ENCODE results near the gene ANK3. TPM values are rescaled to one million over a fixed set of nuclear protein-coding genes. Genes with fewer than 3 reads are reported as not detected.

Gene ANK3
- total and polyA plus RNA-seq, 2 donors (not counting 3 experiments of a cell fraction or from before 2014, with no cell fraction given): 0.88 to 8.5 TPM

- ChIA-PET POLR2A (no interaction called here), CTCF (interaction anchor here (0.8 to 6.8 kb wide), 8 partner anchors 18 to 349 kb away, joined by 3 to 53 read pairs (median 6); no protein-coding TSS in a partner anchor)
- DNase-seq (ENCODE audit: low read depth, low spot score): no peak
- Histone ChIP-seq H3K4me2 (ENCODE audit: insufficient read depth, low read length) (no peak overlapping the region), H4K20me1 (replicated peaks; ENCODE audit: control insufficient read depth, extremely low read depth, insufficient read depth, low read length) (no peaks in the 10 kb centered on the region), H3K27me3 (ENCODE audit: control insufficient read depth in 2 of 2, insufficient read depth in 2 of 2, low read length in 2 of 2) (no peaks in the 10 kb centered on the region), H3K9me3 (replicated peaks; ENCODE audit: control insufficient read depth, insufficient read depth, low read length) (no peaks in the 10 kb centered on the region), H3K27ac (ENCODE audit: insufficient read depth, low read depth, low read length) (no peak overlapping the region), H3K4me1 (ENCODE audit: control insufficient read depth, extremely low read depth, insufficient read depth, low read length) (no peaks in the 10 kb centered on the region), H3K36me3 (ENCODE audit: control insufficient read depth in 2 of 2, extremely low read depth in 1 of 2, insufficient read depth in 2 of 2, low read length in 2 of 2) (no peaks in the 10 kb centered on the region), H3K4me3 (replicated peaks in 1 of 3; ENCODE audit: insufficient read depth in 1 of 3, low read depth in 1 of 3, low read length in 3 of 3) (no peak overlapping the region), H3K79me2 (ENCODE audit: control insufficient read depth, insufficient read depth, low read length) (no peaks in the 10 kb centered on the region), H3K9ac (replicated peaks; ENCODE audit: extremely low read depth, insufficient read depth, low read length) (no peak overlapping the region), H2AFZ (ENCODE audit: low read depth, low read length) (no peak overlapping the region), H3K9me1 (replicated peaks; ENCODE audit: control insufficient read depth, extremely low read depth, insufficient read depth, low read length) (no peaks in the 10 kb centered on the region)
- FAIRE-seq: no peak
- BruUV-seq (replicated peaks): no TSS peak
- TF ChIP-seq JUN (IDR thresholded peaks at IDR 0.05; ENCODE audit: borderline replicate concordance, insufficient read depth, insufficient read length, low read depth) (no peak), POLR2A (IDR thresholded peaks at IDR 0.05; ENCODE audit: low read depth, low read length) (no peak), MYC (IDR thresholded peaks at IDR 0.05; ENCODE audit: low read depth, low read length) (no peak), CTCF (IDR thresholded peaks at IDR 0.05; ENCODE audit: extremely low read depth in 1 of 2, insufficient read depth in 1 of 2, low read depth in 1 of 2, low read length in 2 of 2) (no peak), MAX (IDR thresholded peaks at IDR 0.05; ENCODE audit: insufficient read depth, insufficient read length) (no peak), EZH2 (IDR thresholded peaks at IDR 0.05; ENCODE audit: borderline replicate concordance, low read depth, low read length, severe bottlenecking) (no peak)
- intact Hi-C loops (cut with micrococcal nuclease): no loop called here
- dilution Hi-C loops (cut with MboI; ENCODE audit: extremely low pct_ligation_motif_present, low sequenced_read_pairs): no loop called here
Measured at GRCh38 chr10:60096761-60097513, 292.7 kb downstream of the ANK3 start.
